Midbrain (tissue), 1 donor: ENCODE measurements around the gene HIF1A.
A peak's percentile ranks its signal among the peaks of the same experiment; 100 is the strongest.
"Not testable (repeated sequence)": the region's sequence is repeated elsewhere in the genome, so short reads cannot be mapped to it uniquely, and the experiment has no call there.

Experiments
- DNase-seq: peaks from one replicate; lab custom pipeline; 2025; lab: John Stamatoyannopoulos, UW

HIF1A gene

GRCh38 chr14:61747342-61747741 is 52.0 kb downstream of the HIF1A start:
- no peak for DNase-seq

DNA sequence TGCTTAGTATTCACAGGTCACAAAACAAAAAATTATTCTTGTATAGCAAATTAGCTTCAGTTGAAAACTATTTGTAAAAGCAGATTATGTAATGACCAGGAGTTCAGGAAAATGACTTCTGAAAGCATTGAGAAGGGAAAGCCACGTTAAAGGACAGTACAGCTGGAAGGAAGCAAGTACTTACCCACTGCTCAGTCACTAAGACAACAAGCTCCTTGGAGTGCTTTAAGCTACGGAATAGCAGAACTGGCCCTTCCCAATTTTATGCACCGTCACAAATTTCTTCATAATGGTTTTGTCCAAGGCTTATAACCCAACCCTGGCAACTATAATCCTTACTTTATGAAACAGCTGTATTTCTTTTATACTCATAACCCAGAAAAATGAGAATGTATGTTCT is 54.0 kb downstream of the HIF1A start:
- DNase-seq, result no peak

- DNase-seq, result no peak
These were observed 54.6 kb downstream of the HIF1A start for GRCh38 chr14:61749867-61750266.

DNA sequence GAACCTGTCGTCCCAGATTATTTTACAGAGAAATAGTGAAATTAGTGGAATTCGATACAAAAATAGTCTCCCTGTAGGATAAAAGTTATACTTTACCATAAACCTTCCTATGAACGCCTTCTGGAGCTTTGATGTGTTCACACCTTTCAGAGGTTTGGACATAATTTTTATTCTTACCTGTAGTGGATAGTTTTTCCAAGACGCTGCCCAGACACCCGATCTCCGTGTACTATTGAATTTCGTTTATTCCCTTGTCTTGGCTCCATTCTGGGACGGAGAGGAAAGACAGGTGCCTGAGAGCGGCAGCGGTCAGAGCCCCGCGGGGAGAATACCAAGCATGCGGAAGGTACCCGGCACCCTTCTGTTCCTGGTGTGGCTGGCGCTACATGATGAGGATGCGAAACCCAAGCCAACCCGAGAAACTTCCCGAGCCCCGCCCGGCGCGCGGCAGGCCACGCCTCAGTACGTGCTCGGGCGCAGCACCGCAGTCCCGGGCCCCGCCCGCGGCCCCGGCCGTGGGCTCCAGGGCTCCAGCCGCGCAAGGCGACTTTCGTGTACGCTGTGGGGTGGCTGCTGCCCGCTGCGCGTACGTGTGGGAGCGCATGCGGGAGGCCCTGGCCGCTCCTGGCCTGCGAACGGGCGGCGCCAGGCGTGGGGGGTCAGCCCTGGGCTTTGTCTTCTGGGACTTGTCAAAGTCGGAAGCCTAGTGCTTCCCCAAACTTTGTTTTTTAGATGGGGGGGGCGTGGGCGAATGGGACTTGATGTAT is 55.6 kb downstream of the HIF1A start:
- peak; percentile 58 for DNase-seq

DNA sequence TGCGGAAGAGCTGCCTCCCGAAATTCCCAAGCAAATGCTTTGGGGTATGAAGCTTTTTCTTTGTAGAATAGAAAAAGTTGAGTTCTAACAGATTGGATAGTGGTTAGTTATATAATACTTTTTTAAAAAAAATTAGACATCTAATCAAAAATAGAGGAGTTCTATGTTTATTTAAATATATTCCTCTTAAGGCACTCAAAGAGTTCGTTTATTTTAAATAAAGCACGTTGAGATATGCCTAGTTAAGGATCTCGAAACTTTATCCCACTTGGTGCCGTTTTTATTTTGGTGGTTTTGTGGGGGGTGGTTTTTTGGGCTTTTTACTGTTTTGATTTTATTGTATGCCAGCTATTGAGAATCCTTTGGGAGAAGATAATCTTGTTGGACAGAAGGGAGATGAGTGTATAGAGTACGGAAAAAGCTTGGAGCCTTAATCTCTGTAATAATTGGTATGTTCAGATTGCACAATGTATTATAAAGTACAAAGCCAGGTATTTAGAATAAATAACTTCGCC is 56.2 kb downstream of the HIF1A start:
- no peak for DNase-seq

- DNase-seq, result no peak
These were observed 57.3 kb downstream of the HIF1A start for GRCh38 chr14:61752626-61753025.

DNA sequence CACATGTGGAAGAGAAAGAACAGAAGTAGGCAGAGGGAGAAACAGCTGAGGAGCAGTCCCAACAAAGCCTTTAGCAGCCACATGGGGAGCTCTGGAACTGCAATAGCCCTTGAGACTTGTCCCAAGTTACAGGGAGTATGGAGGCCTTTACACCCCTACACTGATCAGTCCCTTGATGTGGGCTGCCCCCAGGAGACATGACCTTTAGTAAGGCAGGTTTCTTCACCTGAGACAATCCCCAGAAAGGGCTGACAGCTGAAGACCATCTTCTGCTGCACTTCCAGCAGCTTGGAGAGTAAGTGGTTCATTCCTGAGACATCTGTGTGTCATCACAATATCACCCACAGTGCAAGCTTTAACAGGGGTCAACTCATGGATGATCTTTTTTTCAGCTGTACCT is 58.3 kb downstream of the HIF1A start:
- no peak for DNase-seq

DNA sequence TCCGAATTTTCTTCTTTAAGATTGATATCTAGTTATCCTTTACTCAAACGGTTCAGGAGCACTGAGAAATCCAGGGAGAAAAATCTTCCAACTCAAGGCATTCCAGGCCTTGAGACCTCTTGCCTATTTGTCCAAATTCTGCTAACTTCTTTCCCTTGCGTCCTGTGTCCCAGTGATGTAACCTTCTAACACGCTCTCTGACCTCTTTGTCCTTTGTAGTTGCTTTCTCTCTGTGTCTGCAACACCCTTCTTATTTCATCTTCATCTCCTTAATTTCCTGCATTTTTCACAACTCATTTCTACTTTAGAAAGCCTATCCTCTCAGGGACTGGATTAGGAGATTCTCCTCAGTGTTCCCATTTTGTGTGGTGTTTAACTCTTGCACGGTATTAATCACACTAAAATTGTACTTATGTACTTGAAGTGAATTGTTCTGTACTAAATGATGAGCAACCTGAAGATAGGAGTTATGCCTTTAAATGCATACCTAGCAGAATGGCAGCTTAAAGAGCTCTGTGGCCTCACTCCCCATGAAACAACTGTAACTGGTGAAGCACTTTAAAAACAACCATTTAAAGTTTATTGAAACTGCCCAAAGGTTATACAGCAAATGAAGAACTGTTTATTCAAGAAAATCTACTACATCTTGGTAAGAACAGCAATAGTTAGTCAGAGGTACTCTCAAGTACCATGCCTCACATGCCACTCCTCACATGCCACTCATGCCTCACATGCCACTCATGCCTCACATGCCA is 59.5 kb downstream of the HIF1A start:
- DNase-seq, result no peak

GRCh38 chr14:61755382-61755742 is 60.0 kb downstream of the HIF1A start:
- not testable (repeated sequence) for DNase-seq

DNA sequence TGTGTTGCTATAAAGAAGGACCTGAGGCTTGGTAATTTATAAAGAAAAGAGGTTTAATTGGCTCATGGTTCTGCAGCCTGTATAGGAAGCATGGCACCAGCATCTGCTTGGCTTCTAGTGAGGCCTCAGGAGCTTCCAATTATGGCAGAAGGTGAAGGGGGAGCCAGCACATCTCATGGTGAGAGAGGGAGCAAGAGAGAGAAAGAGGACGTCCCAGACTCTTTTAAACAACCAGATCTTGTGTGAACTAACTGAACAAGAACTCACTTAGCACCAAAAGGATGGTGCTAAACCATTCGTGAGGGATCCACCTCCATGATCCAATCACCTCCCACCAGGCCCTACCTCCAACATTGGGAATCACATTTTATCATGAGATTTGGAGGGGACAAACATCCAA is 60.8 kb downstream of the HIF1A start:
- DNase-seq, result no peak

- DNase-seq, result no peak
These were observed 64.6 kb downstream of the HIF1A start for GRCh38 chr14:61759878-61760277.

GRCh38 chr14:61761557-61761956 is 66.2 kb downstream of the HIF1A start:
- no peak for DNase-seq

- peak; percentile 99 for DNase-seq
These were observed 66.9 kb downstream of the HIF1A start, which contains the start of gene SNAPC1 for GRCh38 chr14:61761959-61762786. SNAPC1 (plus strand) TSS chr14:61762420; CDS start chr14:61762461, 41 bp downstream.

DNA sequence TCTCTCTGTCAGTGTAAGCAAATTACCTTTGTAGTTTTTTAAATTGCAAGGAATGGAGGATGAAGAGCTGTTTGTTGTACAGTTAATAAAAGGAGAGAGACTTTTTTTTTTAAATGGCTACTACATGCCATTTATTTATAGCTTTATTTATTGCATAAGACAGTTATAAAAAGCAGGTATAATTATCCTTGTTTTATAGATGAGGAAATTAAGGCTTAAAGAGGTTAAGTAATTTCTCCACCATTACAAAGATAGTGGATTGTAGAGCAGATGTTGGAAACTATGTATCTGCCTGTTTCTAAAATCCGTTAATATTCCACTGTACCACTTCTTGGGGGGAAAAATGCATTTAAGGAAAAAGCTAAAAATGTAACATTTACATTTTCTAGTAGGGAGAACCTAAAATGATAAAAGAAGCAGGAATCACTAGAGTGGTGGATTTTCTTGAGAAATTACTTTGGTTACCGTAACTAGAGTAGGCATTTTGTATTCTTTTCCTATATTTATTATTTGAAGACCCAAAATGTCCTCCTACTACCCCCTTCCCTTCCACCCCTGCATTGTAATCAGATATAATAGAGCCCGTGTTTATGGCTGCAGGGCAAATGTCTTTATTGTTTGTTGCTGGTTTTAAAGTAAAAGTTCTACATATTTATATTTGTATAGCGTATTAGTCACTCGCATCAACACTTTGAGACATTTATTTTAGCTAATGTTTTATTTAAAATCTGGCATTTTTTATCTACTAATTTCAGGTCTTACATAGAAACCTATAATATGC is 69.2 kb downstream of the HIF1A start:
- DNase-seq, result no peak

DNA sequence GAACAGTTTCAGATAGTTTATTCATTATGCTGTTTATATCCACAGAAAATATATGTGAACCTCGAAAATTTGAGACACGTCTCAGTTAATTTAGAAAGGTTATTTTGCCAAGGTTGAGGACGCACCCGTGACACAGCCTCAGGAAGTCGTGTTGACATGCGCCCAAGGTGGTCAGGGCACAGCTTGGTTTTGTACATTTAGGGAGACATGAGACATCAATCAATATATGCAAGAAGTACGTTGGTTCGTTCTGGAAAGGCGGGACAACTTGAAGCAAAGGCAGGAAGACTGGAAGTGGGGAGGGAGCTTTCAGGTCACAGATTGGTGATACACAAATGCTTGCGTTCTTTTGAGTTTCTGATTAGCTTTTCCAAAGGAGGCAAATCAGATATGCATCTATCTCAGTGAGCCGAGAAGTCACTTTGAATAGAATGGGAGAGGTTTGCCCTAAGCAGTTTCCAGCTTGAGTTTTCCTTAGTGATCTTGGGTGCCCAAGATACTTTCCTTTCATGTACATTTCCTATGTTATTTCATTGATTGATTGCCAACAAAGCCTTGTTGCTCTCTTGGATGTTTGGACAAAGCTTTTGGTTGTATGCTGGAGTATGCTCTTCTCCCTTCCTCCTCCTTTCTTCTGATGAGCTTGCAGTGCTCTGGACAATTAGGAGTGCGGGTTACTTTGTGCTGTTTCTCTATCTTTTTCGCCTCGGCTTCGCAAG is 70.1 kb downstream of the HIF1A start:
- DNase-seq, result no peak

DNA sequence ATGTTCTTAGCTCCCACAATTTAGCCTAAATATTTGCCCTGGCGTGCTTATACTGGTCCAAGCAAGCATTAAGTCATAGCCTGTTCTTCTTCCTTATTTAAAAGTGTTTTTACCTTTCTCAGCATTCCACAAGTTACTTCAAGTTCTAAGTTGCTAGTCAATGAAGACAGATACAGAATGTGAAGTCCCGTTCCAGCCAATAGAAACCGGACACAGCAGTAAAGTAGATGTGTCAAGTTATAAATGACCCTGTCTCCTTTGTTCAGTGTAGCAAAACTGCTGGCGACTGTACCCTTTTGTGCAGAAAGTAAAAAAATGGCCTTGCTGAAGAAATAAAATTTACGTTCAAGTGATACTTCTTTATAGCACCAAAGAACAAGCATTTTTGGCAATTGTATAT is 70.8 kb downstream of the HIF1A start:
- DNase-seq, result no peak

DNA sequence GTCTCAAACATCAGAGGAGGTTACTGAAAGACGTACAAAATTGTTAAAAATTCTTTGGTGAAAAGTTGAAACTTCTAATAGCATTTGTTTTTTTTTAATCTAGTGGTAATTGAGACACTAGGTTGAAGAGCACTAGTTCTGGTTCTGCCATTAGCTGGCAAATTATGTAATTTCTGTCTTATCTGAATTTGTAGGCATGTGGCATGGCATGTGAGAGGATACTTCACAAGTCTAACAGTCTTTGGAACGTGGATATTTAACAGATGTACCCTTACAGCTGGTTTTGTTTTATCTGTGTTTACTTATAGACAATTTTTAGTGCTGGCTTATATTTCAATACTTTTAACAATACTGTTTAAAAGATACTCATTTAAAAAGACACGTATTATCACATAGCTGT is 72.9 kb downstream of the HIF1A start:
- no peak for DNase-seq

DNA sequence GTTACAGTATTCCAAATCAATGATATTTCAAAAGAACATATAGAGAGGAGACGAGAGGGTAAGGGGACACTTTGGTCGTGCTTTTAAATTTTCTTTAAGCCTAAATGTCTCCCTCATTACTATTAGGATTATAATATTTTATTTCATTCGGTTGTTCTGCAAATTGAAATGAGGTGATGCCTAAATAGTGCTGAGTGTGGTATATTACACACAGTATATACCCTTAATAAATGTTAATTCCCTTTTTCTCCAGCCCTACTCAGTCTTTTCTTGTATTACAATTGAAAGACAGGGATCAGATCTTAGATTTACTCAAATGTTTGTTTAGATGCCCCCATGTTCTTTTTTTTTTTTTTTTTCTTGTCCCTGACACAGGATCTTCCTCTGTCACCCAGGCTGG is 74.6 kb downstream of the HIF1A start:
- DNase-seq, result no peak

DNA sequence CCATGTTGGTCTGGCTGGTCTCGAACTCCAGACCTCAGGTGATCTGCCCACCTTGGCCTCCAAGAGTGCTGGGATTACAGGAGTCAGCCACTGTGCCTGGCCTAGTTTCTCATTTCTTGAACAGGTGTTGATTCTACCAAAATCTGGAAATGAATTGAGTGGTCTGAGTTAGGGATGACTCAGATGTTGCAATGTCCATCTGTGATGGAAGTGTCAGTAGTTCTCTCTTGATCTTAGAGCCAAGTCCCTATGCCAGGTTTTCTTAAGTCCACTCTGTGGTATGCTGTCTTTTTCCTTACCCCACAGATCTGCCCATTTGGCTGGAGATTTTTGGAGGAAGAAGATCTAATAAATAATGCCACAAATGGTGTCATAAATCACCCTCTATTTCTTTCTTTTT is 79.5 kb downstream of the HIF1A start:
- DNase-seq, result no peak

- DNase-seq, result no peak
These were observed 84.8 kb downstream of the HIF1A start for GRCh38 chr14:61780125-61780524.

DNA sequence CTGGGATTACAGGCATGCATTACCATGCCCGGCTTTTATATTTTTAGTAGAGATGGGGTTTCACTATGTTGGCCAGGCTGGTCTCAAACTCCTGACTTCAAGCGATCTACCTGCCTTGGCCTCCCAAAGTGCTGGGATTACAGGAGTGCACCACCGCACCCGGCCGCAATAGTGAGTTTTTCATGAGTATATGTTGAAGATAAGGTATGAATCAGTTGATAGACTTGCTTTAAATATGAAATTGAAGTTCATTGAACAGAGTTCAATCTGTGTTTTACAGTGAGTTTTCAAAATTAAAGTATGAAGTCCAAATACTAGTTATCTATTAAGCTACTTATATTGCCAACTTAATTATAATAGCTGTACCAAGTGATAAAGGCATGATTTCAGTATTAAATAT is 102.0 kb downstream of the HIF1A start:
- DNase-seq, result no peak
